Melanocyte of skin (primary cell): ENCODE measurements around the gene NEURL2. TPM values are rescaled to one million over a fixed set of nuclear protein-coding genes. Genes with fewer than 3 reads are reported as not detected.

Source experiments
- total RNA-seq, 2 donors: library from RNA; depleted of rRNA; stranded (reverse); fragments of >200 nt; gene quantifications; 2 replicates each; pipeline ENCODE4 v1.2.3, GENCODE V29; 2012

Gene NEURL2
- 1 to 10 TPM; 3.3 to 4.1 TPM for total RNA-seq

GRCh38 chr20:45890985-45891983 lies at the start of gene NEURL2, which contains the start of gene CTSA:
TSS of gene NEURL2 (minus strand) at chr20:45891208. CDS start at chr20:45890991, 217 bp downstream.
TSS of gene CTSA (plus strand) at chr20:45891335. CDS start at chr20:45891569, 234 bp downstream.

GRCh38 chr20:45934586-45935415 lies 43.8 kb upstream of the NEURL2 start, which contains the start of gene PCIF1:
TSS of gene PCIF1 (plus strand) at chr20:45934683. CDS start at chr20:45939000, 4,317 bp downstream.

GRCh38 chr20:45911486-45912343 lies 20.7 kb upstream of the NEURL2 start, which contains the start of gene PLTP:
TSS of gene PLTP (minus strand) at chr20:45912155. CDS start at chr20:45911452, 703 bp downstream.

DNA sequence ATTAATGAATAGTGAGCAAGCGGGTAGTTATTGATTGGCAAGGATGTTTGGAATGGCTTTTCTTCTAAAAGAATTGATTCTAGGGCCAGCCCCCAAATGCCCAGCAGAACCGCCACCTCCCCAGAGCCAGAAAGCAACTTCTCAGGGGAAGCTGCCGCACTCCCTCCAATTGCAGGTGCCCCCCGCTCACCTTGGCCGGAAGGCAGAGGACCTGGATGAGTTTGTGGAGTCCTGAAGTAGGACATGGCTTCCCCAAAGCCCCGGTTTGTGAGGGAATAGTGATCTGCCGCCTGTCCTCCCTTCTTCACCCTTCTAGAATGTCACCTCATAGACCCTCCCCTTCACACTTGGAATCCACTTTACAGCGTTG lies 3.7 kb downstream of the NEURL2 start, which contains the start of gene SPATA25:
Gene SPATA25 (minus strand): TSS at position 277 of the 370 bp plus-strand sequence. CDS start 32 bp downstream, at position 245.

GRCh38 chr20:45880988-45881788 lies 9.8 kb downstream of the NEURL2 start, which contains the start of gene ZSWIM1:
TSS of gene ZSWIM1 (plus strand) at chr20:45881227. CDS start at chr20:45882593, 1,366 bp downstream.

DNA sequence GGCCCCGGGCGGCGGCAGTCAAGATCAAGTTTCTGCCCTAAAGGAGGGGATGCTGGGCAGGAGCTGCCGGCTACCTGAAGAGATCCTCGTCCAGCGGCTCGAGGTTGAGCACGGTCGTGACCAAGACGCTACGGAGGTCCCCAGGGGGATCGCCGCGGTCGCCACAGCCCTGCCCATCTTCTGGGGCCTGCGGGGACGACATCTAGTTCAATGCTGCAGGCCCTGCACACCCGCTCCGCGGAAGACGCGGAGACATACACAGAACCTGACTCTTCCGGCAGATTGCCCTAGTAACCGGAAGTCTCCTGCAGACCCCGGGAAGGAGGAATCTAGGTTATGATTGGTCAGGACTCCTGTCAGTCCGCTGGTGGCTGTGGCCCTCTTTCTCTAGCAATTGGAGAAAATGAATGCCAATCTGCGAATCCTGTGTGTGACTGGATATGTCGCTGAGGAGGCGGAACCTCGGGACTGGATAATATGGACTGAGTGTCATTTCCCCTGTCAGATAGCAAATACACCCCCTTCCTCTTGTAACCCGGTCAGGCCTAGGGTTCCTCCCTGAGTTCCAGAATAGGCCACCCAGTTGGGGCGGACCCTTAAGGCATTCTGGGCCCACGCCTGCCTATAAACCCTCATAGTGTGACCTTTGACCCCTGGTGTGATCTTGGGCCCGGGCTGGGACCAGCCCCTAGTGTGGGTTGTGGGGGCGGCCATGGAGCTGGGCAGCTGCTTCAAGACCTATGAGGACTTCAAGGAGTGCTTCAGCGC lies 33.7 kb downstream of the NEURL2 start, which contains the start of the genes ACOT8 and ZSWIM3:
Gene ACOT8 (minus strand): TSS at position 279 of the 768 bp plus-strand sequence. CDS start 77 bp downstream, at position 202.
Gene ZSWIM3 (plus strand): TSS at position 501 of the 768 bp plus-strand sequence. CDS start 212 bp downstream, at position 713.

Other genes starting within 250 kb of the NEURL2 start
- gene WFDC11, start 221.0 kb downstream of the NEURL2 start, total RNA-seq = not detected
- gene WFDC13, start 189.2 kb downstream of the NEURL2 start, total RNA-seq = not detected
- gene WFDC10B, start 186.2 kb downstream of the NEURL2 start, total RNA-seq = not detected
- not detected for gene SPINT4, start 168.9 kb downstream of the NEURL2 start, total RNA-seq
- gene WFDC3, start 99.3 kb downstream of the NEURL2 start, total RNA-seq = under 1 TPM in 1 of 2 donors, not detected in 1; 0.33 TPM
- 10 to 100 TPM in 1 of 2 donors, 1 to 10 TPM in 1; 6.2 to 10.3 TPM for gene DNTTIP1, start 99.3 kb downstream of the NEURL2 start, total RNA-seq
- gene UBE2C, start 78.6 kb downstream of the NEURL2 start, total RNA-seq = 10 to 100 TPM; 42.3 to 85.6 TPM
- not detected for gene TNNC2, start 63.9 kb downstream of the NEURL2 start, total RNA-seq
- gene SNX21, start 57.4 kb downstream of the NEURL2 start, total RNA-seq = 10 to 100 TPM; 25.6 to 34.1 TPM
- gene ACOT8, start 33.8 kb downstream of the NEURL2 start, total RNA-seq = 10 to 100 TPM; 41.0 to 41.6 TPM
- gene ZSWIM3, start 33.6 kb downstream of the NEURL2 start, total RNA-seq = 1 to 10 TPM; 4.7 to 4.8 TPM
- 10 to 100 TPM in 1 of 2 donors, 1 to 10 TPM in 1; 10.0 to 10.7 TPM for gene ZSWIM1, start 10.0 kb downstream of the NEURL2 start, total RNA-seq
- gene SPATA25, start 3.6 kb downstream of the NEURL2 start, total RNA-seq = under 1 TPM in 1 of 2 donors, not detected in 1; 0.69 TPM
- 10 to 100 TPM; 89.8 to 92.9 TPM for gene CTSA, start 127 bp upstream of the NEURL2 start, total RNA-seq
- 10 to 100 TPM; 41.3 to 52.0 TPM for gene PLTP, start 20.9 kb upstream of the NEURL2 start, total RNA-seq
- gene PCIF1, start 43.5 kb upstream of the NEURL2 start, total RNA-seq = 10 to 100 TPM; 12.7 to 13.8 TPM
- 10 to 100 TPM; 14.0 to 16.5 TPM for gene ZNF335, start 81.0 kb upstream of the NEURL2 start, total RNA-seq
- not detected for gene MMP9, start 117.7 kb upstream of the NEURL2 start, total RNA-seq
- not detected for gene SLC12A5, start 138.0 kb upstream of the NEURL2 start, total RNA-seq
- 10 to 100 TPM; 14.1 to 17.3 TPM for gene NCOA5, start 198.8 kb upstream of the NEURL2 start, total RNA-seq
- 1 to 10 TPM; 2.3 to 2.4 TPM for gene CD40, start 227.1 kb upstream of the NEURL2 start, total RNA-seq